ENCODE measurements around the gene SCUBE1.

GRCh38 chr22:43157874-43158546, 185.2 kb downstream of the SCUBE1 start:
- TF ChIP-seq EZH2 (IDR thresholded peaks at IDR 0.05; ENCODE audit: borderline replicate concordance, low read depth, low read length, severe bottlenecking) (no peak), MAX (IDR thresholded peaks at IDR 0.05; ENCODE audit: insufficient read depth, insufficient read length) (no peak), CTCF (IDR thresholded peaks at IDR 0.05; ENCODE audit: extremely low read depth in 1 of 2, insufficient read depth in 1 of 2, low read depth in 1 of 2, low read length in 2 of 2) (no peak), POLR2AphosphoS5 (IDR thresholded peaks at IDR 0.05; ENCODE audit: insufficient read depth, low read depth, low read length) (no peak), POLR2A (IDR thresholded peaks at IDR 0.05; ENCODE audit: low read depth, low read length) (no peak)

Measured in endothelial cell of umbilical vein (primary cell).